PFSK-1 (cell line): Measurements from ENCODE around the gene SPART. TPM values are rescaled to one million over a fixed set of nuclear protein-coding genes. Genes with fewer than 3 reads are reported as not detected.

Source experiments
- FOXP2 ChIP-seq: optimal IDR thresholded peaks from 2 replicates; pipeline ENCODE3; 2011; ENCODE audit warnings: borderline replicate concordance, control low read depth, inconsistent platforms; ENCODE audit not compliant: insufficient read depth; ENCODE audit errors: extremely low read length, extremely low read depth
- POLR2AphosphoS5 ChIP-seq: IDR thresholded peaks from 2 replicates; pipeline ENCODE4 v1.6.1; 2012; ENCODE audit warnings: low read depth, mild to moderate bottlenecking, control low read depth, low read length, moderate library complexity
- SIN3A ChIP-seq: IDR thresholded peaks from 2 replicates; pipeline ENCODE4 v1.6.1; 2012; ENCODE audit warnings: mild to moderate bottlenecking, low read length, moderate library complexity, borderline replicate concordance; ENCODE audit not compliant: insufficient read depth
- TAF1 ChIP-seq: IDR thresholded peaks from 2 replicates; pipeline ENCODE4 v1.6.1; 2012; ENCODE audit warnings: low read length, control low read depth, borderline replicate concordance; ENCODE audit not compliant: insufficient read depth
- polyA plus RNA-seq: library from polyadenylated mRNA; unstranded; fragments of >200 nt; gene quantifications from one replicate; pipeline ENCODE4 v1.2.1, GENCODE V29; 2012; ENCODE audit warnings: low read depth, missing spikeins; ENCODE audit not compliant: insufficient read length
- TF ChIP-seq, protein P1 (sequence below), 2 experiments: IDR thresholded peaks; 2 replicates each; pipeline versions ENCODE4 v1.6.1 to v1.8.0; 2011 to 2012; ENCODE audit warnings: low read depth in 2 of 2, low read length in 2 of 2, control low read depth in 1 of 2, inconsistent platforms in 1 of 2, mild to moderate bottlenecking in 1 of 2, moderate library complexity in 1 of 2; ENCODE audit not compliant: insufficient read depth in 1 of 2

SPART gene, protein sequence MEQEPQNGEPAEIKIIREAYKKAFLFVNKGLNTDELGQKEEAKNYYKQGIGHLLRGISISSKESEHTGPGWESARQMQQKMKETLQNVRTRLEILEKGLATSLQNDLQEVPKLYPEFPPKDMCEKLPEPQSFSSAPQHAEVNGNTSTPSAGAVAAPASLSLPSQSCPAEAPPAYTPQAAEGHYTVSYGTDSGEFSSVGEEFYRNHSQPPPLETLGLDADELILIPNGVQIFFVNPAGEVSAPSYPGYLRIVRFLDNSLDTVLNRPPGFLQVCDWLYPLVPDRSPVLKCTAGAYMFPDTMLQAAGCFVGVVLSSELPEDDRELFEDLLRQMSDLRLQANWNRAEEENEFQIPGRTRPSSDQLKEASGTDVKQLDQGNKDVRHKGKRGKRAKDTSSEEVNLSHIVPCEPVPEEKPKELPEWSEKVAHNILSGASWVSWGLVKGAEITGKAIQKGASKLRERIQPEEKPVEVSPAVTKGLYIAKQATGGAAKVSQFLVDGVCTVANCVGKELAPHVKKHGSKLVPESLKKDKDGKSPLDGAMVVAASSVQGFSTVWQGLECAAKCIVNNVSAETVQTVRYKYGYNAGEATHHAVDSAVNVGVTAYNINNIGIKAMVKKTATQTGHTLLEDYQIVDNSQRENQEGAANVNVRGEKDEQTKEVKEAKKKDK
- polyA plus RNA-seq: 0.51 TPM

DNA sequence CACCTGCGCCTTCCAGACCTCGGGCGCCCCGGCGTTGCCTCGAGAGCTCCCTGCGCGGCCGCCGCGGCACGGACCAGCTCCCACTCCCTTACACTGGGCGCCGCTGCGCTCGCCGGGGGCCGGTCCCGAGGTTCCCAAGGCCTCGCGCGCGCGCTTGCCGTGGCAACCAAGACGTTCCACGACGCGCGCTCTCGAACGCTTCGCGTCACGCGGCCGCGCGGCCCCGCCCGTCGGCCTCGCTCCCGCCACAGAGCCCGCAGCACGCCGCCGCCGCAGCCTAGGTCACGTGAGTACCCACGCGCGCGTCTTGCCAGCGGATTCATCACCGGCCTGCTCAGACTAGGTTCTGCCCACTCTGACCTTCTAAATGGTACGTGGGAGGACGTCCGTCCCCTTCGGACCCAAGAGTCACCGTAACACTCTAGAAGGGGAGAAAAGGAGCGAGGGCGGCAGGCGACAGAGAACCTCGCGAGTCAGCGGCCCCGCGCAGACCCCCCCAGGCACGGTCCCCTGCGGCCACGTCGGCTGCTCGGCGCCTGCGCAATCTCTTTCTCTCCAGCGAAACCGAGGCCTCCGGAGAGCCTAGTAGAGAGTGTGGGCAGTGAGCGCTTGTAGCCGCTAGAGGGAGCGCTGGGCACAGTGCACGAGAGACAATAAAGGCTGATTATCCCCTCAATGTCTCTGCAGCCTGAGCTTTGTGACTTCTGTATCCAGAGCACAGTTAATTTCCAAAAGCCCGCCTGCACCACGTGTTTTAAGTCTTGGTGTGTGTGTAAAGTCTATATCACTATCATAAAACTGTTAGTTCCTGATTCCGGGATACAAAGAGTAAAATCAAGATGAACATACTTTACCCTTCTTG, at the start of gene SPART:
TSS of gene SPART (minus strand) at position 173 of the 862 bp plus-strand sequence. CDS start 10,564 bp downstream, outside the sequence.
- no peak for TF ChIP-seq FOXP2
- TF ChIP-seq POLR2AphosphoS5: no peak
- TF ChIP-seq TAF1: no peak
- TF ChIP-seq, protein P1, sequence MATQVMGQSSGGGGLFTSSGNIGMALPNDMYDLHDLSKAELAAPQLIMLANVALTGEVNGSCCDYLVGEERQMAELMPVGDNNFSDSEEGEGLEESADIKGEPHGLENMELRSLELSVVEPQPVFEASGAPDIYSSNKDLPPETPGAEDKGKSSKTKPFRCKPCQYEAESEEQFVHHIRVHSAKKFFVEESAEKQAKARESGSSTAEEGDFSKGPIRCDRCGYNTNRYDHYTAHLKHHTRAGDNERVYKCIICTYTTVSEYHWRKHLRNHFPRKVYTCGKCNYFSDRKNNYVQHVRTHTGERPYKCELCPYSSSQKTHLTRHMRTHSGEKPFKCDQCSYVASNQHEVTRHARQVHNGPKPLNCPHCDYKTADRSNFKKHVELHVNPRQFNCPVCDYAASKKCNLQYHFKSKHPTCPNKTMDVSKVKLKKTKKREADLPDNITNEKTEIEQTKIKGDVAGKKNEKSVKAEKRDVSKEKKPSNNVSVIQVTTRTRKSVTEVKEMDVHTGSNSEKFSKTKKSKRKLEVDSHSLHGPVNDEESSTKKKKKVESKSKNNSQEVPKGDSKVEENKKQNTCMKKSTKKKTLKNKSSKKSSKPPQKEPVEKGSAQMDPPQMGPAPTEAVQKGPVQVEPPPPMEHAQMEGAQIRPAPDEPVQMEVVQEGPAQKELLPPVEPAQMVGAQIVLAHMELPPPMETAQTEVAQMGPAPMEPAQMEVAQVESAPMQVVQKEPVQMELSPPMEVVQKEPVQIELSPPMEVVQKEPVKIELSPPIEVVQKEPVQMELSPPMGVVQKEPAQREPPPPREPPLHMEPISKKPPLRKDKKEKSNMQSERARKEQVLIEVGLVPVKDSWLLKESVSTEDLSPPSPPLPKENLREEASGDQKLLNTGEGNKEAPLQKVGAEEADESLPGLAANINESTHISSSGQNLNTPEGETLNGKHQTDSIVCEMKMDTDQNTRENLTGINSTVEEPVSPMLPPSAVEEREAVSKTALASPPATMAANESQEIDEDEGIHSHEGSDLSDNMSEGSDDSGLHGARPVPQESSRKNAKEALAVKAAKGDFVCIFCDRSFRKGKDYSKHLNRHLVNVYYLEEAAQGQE (IDR thresholded peaks at IDR 0.05; ENCODE audit: insufficient read depth in 1 of 2, low read depth in 2 of 2, low read length in 2 of 2): no peak
- TF ChIP-seq SIN3A: no peak

DNA sequence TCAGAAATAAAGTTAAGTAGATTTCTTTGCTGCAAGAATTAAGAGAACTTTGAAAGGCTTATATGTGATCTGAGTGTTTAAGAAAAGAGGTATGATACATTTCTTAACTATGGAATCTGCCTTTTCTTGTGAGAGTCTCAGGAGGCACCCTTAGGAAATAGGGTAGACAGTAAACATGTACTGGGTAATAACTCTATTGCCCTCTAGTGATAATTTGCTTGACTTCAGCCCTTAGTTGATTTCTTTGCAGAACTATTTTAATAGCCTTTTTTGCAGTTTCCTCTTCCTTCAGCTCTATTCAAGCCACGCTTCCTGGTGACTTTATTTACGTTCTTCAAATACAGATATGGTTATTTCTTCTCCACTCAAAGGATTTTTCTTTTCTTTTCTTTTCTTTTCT, 49.1 kb upstream of the SPART start:
- TF ChIP-seq, protein P1 (IDR thresholded peaks at IDR 0.05; ENCODE audit: insufficient read depth in 1 of 2, low read depth in 2 of 2, low read length in 2 of 2): no peak
- TF ChIP-seq POLR2AphosphoS5: no peak
- no peak for TF ChIP-seq FOXP2
- TF ChIP-seq SIN3A: no peak
- no peak for TF ChIP-seq TAF1

DNA sequence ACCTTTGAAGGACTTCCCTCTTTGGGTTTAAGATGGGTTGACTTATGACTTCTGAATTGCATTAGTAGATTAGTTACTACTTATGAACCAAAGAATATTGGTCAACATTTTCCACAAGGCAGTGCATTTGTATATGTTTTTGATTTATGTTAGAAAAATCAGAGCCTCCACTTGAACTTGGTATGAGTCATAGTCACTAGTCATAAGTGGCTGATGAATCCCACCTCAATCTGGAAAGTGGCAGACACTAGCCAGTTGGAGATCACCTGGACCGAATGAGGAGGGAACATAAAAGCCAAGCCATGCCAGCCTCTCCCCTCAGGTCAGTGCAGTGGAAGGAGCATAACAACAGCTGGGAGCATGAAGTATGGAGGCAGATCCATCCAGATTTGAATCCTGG, 39.3 kb upstream of the SPART start:
- TF ChIP-seq, protein P1 (IDR thresholded peaks at IDR 0.05; ENCODE audit: insufficient read depth in 1 of 2, low read depth in 2 of 2, low read length in 2 of 2): no peak
- TF ChIP-seq TAF1 (no peak), POLR2AphosphoS5 (no peak), FOXP2 (no peak), SIN3A (no peak)

DNA sequence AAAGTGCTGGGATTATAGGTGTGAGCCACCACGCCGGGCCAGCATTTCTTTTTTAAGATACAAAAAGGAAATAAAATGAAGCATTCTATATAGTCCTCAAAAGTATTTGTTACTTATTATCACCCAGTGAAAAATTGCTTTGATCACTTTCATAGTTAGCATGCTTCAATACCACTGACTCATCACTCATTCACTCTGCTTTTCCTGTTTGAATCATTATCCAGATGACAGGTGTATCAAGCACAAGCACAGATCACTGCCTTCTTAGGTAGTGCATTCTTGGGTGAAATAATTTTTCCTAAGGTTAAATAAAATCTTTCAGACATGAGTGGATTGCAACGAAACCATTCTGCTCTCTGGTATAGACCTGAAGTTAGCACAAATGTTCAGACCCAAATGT, 35.8 kb upstream of the SPART start:
- TF ChIP-seq, protein P1 (IDR thresholded peaks at IDR 0.05; ENCODE audit: insufficient read depth in 1 of 2, low read depth in 2 of 2, low read length in 2 of 2): no peak
- no peak for TF ChIP-seq TAF1
- TF ChIP-seq SIN3A: no peak
- no peak for TF ChIP-seq FOXP2
- no peak for TF ChIP-seq POLR2AphosphoS5
